Adipocyte (in vitro differentiated cells): ENCODE measurements around the gene PRAMEF33.
"Not testable (repeated sequence)": the region's sequence is repeated elsewhere in the genome, so short reads cannot be mapped to it uniquely, and the experiment has no call there.

Experiments used
- DNase-seq: peaks from one replicate; pipeline ENCODE4 v3.0.0-alpha.2; 2015; ENCODE audit warnings: low read depth
- H3K27me3 ChIP-seq: replicated peaks from 2 replicates; pipeline ENCODE4 v1.7.0; 2013; ENCODE audit warnings: mild to moderate bottlenecking, low read length, moderate library complexity; ENCODE audit not compliant: control insufficient read depth, insufficient read depth
- H3K36me3 ChIP-seq: 2 replicates; pipeline ENCODE4 v1.7.0; 2013; ENCODE audit warnings: low read length, mild to moderate bottlenecking, moderate library complexity; ENCODE audit not compliant: control insufficient read depth, insufficient read depth, severe bottlenecking
- H3K4me1 ChIP-seq: 2 replicates; pipeline ENCODE4 v1.7.0; 2013; ENCODE audit warnings: mild to moderate bottlenecking, low read length, moderate library complexity; ENCODE audit not compliant: control insufficient read depth, insufficient read depth
- H3K4me3 ChIP-seq: 2 replicates; pipeline ENCODE4 v1.7.0; 2013; ENCODE audit warnings: mild to moderate bottlenecking, low read length, moderate library complexity
- H3K9ac ChIP-seq: 2 replicates; pipeline ENCODE4 v1.7.0; 2013; ENCODE audit warnings: mild to moderate bottlenecking, low read length, moderate library complexity
- H3K9me3 ChIP-seq: 2 replicates; pipeline ENCODE4 v1.7.0; 2013; ENCODE audit warnings: mild to moderate bottlenecking, low read length, moderate library complexity; ENCODE audit not compliant: control insufficient read depth

PRAMEF33 gene

GRCh38 chr1:13303239-13303638, at the start of gene PRAMEF33:
Gene PRAMEF33, plus strand, starts transcription at chr1:13303539. Its CDS starts 2,416 bp downstream, at chr1:13305955.
- not testable (repeated sequence) for DNase-seq, H3K9me3 ChIP-seq, H3K4me3 ChIP-seq, H3K36me3 ChIP-seq, H3K27me3 ChIP-seq, H3K9ac ChIP-seq, H3K4me1 ChIP-seq

GRCh38 chr1:13253898-13254297, 49.4 kb upstream of the PRAMEF33 start, which contains the start of gene PRAMEF5:
Gene PRAMEF5, plus strand, starts transcription at chr1:13254198. Its CDS starts 5,071 bp downstream, at chr1:13259269.
- DNase-seq, H3K27me3 ChIP-seq, H3K4me3 ChIP-seq, H3K9ac ChIP-seq, H3K36me3 ChIP-seq, H3K4me1 ChIP-seq, H3K9me3 ChIP-seq: not testable (repeated sequence)

- not testable (repeated sequence) for DNase-seq, H3K9ac ChIP-seq, H3K9me3 ChIP-seq, H3K27me3 ChIP-seq, H3K36me3 ChIP-seq, H3K4me3 ChIP-seq, H3K4me1 ChIP-seq
Measured at GRCh38 chr1:13265124-13265523, 38.2 kb upstream of the PRAMEF33 start.

- H3K36me3 ChIP-seq, H3K27me3 ChIP-seq, H3K9ac ChIP-seq, DNase-seq, H3K4me3 ChIP-seq, H3K4me1 ChIP-seq, H3K9me3 ChIP-seq: not testable (repeated sequence)
Measured at GRCh38 chr1:13277016-13277415, 26.3 kb upstream of the PRAMEF33 start.

GRCh38 chr1:13279617-13280016, 23.7 kb upstream of the PRAMEF33 start:
- H3K36me3 ChIP-seq, H3K9me3 ChIP-seq, H3K4me1 ChIP-seq, H3K9ac ChIP-seq, DNase-seq, H3K27me3 ChIP-seq, H3K4me3 ChIP-seq: not testable (repeated sequence)

- not testable (repeated sequence) for H3K4me3 ChIP-seq, H3K9me3 ChIP-seq, H3K9ac ChIP-seq, DNase-seq, H3K27me3 ChIP-seq, H3K36me3 ChIP-seq, H3K4me1 ChIP-seq
Measured at GRCh38 chr1:13285037-13285436, 18.3 kb upstream of the PRAMEF33 start, which contains the start of gene PRAMEF8. Gene PRAMEF8, minus strand, starts transcription at chr1:13285137. Its CDS starts 1,046 bp downstream, at chr1:13284091.

GRCh38 chr1:13289030-13289429, 14.3 kb upstream of the PRAMEF33 start:
- H3K4me1 ChIP-seq, H3K36me3 ChIP-seq, H3K9ac ChIP-seq, H3K4me3 ChIP-seq, H3K27me3 ChIP-seq, DNase-seq, H3K9me3 ChIP-seq: not testable (repeated sequence)

GRCh38 chr1:13297216-13297931, 6.0 kb upstream of the PRAMEF33 start:
- not testable (repeated sequence) for H3K27me3 ChIP-seq, H3K4me3 ChIP-seq, H3K4me1 ChIP-seq, H3K9me3 ChIP-seq, DNase-seq, H3K36me3 ChIP-seq, H3K9ac ChIP-seq

GRCh38 chr1:13298699-13299098, 4.6 kb upstream of the PRAMEF33 start:
- H3K9ac ChIP-seq, H3K27me3 ChIP-seq, H3K9me3 ChIP-seq, H3K4me1 ChIP-seq, H3K36me3 ChIP-seq, DNase-seq, H3K4me3 ChIP-seq: not testable (repeated sequence)

GRCh38 chr1:13302197-13302596, 1.1 kb upstream of the PRAMEF33 start:
- DNase-seq, H3K27me3 ChIP-seq, H3K36me3 ChIP-seq, H3K9me3 ChIP-seq, H3K9ac ChIP-seq, H3K4me3 ChIP-seq, H3K4me1 ChIP-seq: not testable (repeated sequence)

- H3K4me3 ChIP-seq, H3K4me1 ChIP-seq, H3K36me3 ChIP-seq, DNase-seq, H3K9ac ChIP-seq, H3K9me3 ChIP-seq, H3K27me3 ChIP-seq: not testable (repeated sequence)
Measured at GRCh38 chr1:13315281-13315680, 11.9 kb downstream of the PRAMEF33 start, which contains the start of gene PRAMEF15. Gene PRAMEF15, plus strand, starts transcription at chr1:13315581. Its CDS starts 2,827 bp downstream, at chr1:13318408.

- H3K4me1 ChIP-seq, H3K27me3 ChIP-seq, H3K9ac ChIP-seq, H3K9me3 ChIP-seq, DNase-seq, H3K36me3 ChIP-seq, H3K4me3 ChIP-seq: not testable (repeated sequence)
Measured at GRCh38 chr1:13342496-13342895, 39.2 kb downstream of the PRAMEF33 start.
